Measurements from ENCODE around the gene ZNF787. TPM values are rescaled to one million over a fixed set of nuclear protein-coding genes. Genes with fewer than 3 reads are reported as not detected.

Gene ZNF787
- total and polyA plus RNA-seq, 9 donors = 3.0 to 36.8 (median 25.8) TPM

DNA sequence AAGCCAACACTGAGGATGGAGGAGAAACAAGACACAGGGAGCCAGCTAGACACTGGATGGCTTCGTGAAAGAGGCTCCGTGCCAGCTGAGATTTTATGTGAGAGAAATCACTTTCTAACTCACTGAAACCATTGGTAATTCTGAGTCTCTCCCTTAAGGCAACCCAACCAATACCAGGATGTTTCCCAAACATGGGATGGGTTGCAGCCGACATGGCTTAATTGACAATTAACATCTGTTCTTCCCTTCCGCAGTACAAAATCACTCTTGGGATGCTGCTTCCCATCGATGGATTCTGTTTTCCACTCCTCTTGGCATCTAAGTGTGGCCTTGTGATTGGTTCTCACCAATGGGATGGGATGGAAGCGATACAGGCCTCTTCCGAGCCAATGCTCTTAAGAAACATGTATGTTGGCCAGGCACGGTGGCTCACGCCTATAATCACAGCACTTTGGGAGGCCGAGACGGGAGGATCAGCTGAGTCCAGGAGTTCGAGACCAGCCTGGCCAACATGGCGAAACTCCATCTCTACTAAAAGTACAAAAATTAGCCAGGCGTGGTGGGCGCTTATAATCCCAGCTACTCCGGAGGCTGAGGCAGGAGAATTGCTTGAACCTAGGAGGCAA lies 2.3 kb upstream of the ZNF787 start:
- H3K36me3 ChIP-seq = no peaks in the 10 kb centered on the region
- TF ChIP-seq CTCF (IDR thresholded peaks at IDR 0.05) (no peak), EP300 (IDR thresholded peaks at IDR 0.05) (no peak), POLR2A (IDR thresholded peaks at IDR 0.05) (no peak)
- peaks cover 12% of the 10 kb centered on the region for H3K4me1 ChIP-seq (ENCODE audit: insufficient read depth)
- intact Hi-C loops (cut with DNase I) = no loop called here
- 51 to 65% (median 59%) methylated on average over 16 of the region's 16 CpGs for WGBS, 3 donors
- H3K4me3 ChIP-seq = no peak overlapping the region
- H3K27me3 ChIP-seq = no peaks in the 10 kb centered on the region
- no peak for DNase-seq
- no peaks in the 10 kb centered on the region for H3K9me3 ChIP-seq
- no peak overlapping the region for H3K27ac ChIP-seq

DNA sequence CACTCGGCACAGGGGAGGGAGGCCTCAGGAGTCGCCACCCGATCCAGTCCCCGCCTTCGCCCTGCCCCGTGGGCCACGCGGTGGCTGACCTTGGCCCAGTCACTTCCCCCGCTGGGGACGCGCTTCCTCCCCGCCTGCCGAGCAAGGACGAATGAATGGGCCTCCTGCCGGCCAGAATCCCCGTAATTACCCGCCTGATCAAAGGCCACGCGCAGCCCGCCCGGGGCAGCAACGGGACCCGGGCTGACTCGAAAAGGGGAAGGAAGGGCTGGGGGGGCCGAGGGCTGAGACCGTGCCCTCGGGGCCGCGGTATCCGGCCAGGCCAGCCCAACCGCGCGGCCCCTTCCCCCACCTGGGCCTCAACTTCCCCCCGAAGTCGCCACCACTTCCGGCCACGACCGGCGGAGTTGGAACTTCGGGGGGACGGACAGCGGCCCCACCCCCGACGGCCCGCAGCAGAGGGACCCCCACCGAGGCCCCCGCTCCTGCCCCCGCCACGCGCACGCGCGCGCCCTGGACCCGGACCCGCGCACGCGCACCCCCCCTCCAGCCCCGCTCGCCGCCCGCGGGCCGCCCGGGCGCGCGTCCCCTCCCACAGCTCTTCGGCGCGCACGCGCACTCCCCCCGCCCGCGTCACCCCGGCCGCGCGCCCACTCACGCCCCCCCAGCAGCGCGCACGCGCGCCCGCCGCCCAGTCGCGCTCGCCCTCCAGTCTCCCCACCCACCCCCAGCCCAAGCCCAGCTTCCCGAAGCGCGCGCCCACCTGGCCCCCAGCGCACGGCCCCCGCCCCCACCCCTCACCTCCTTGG lies 520 bp downstream of the ZNF787 start:
- DNase-seq = peak; percentile 68 to 86 (median 80)

GRCh38 chr19:56120002-56120370 lies 1.1 kb downstream of the ZNF787 start:
- TF ChIP-seq CTCF (IDR thresholded peaks at IDR 0.05) (no peak), POLR2A (IDR thresholded peaks at IDR 0.05) (no peak), EP300 (IDR thresholded peaks at IDR 0.05) (no peak)
- Histone ChIP-seq H3K36me3 (no peaks in the 10 kb centered on the region), H3K27me3 (no peaks in the 10 kb centered on the region), H3K9me3 (no peaks in the 10 kb centered on the region), H3K4me1 (ENCODE audit: insufficient read depth) (peaks cover 14% of the 10 kb centered on the region), H3K27ac (peak overlapping the region in 1 of 2 donors; percentile 91), H3K4me3 (peak overlapping the region; percentile 89)
- intact Hi-C loops (cut with DNase I) = loop anchor here in 1 of 4 donors (2.0 kb wide), 1 partner anchor 21 kb away; the partner anchor contains the start of gene ZNF444
- no peak for DNase-seq
- 4 to 12% (median 10%) methylated on average over 8 of the region's 8 CpGs for WGBS, 3 donors

More for the DNA sequence above, 520 bp downstream of the ZNF787 start:
- H3K27ac ChIP-seq = peak overlapping the region; percentile 64 to 91
- H3K27me3 ChIP-seq = no peaks in the 10 kb centered on the region
- no peaks in the 10 kb centered on the region for H3K36me3 ChIP-seq
- H3K4me3 ChIP-seq = peak overlapping the region; percentile 89
- 0 to 1% (median 1%) methylated on average over 34 to 99 of the region's 99 CpGs for WGBS, 3 donors
- intact Hi-C loops (cut with DNase I) = loop anchor here in 1 of 4 donors (2.0 kb wide), 1 partner anchor 20 kb away; the partner anchor contains the start of gene ZNF444
- H3K4me1 ChIP-seq (ENCODE audit: insufficient read depth) = peaks cover 13% of the 10 kb centered on the region
- TF ChIP-seq CTCF (IDR thresholded peaks at IDR 0.05) (peak in 1 of 3 donors; percentile 12), EP300 (IDR thresholded peaks at IDR 0.05) (no peak), POLR2A (IDR thresholded peaks at IDR 0.05) (no peak)
- no peaks in the 10 kb centered on the region for H3K9me3 ChIP-seq

GRCh38 chr19:56119582-56119978 lies 1.5 kb downstream of the ZNF787 start:
- TF ChIP-seq EP300 (IDR thresholded peaks at IDR 0.05) = no peak
- TF ChIP-seq CTCF (IDR thresholded peaks at IDR 0.05) = no peak
- no peak for TF ChIP-seq POLR2A (IDR thresholded peaks at IDR 0.05)
- H3K4me3 ChIP-seq = peak overlapping the region; percentile 89
- intact Hi-C loops (cut with DNase I) = no loop called here
- peaks cover 15% of the 10 kb centered on the region for H3K4me1 ChIP-seq (ENCODE audit: insufficient read depth)
- H3K9me3 ChIP-seq = no peaks in the 10 kb centered on the region
- H3K36me3 ChIP-seq = no peaks in the 10 kb centered on the region
- peak overlapping the region in 1 of 2 donors; percentile 91 for H3K27ac ChIP-seq
- 18 to 30% (median 24%) methylated on average over 16 of the region's 16 CpGs for WGBS, 3 donors
- no peaks in the 10 kb centered on the region for H3K27me3 ChIP-seq
- no peak for DNase-seq

Data from ovary (tissue), 9 donors.